ENCODE data around the gene PRR22.
"Not testable (repeated sequence)": the region's sequence is repeated elsewhere in the genome, so short reads cannot be mapped to it uniquely, and the experiment has no call there.

PRR22 gene

GRCh38 chr19:5742051-5742450 is 42.5 kb downstream of the PRR22 start:
- Histone ChIP-seq H3K4me3 (ENCODE audit: low read depth, low read length) (no peak overlapping the region), H3K9me3 (ENCODE audit: severe bottlenecking) (no peaks in the 10 kb centered on the region), H3K27ac (no peak overlapping the region), H3K27me3 (ENCODE audit: insufficient read depth, low read depth, severe bottlenecking) (no peaks in the 10 kb centered on the region), H3K36me3 (no peaks in the 10 kb centered on the region)
- DNase-seq: no peak
- TF ChIP-seq CTCF (IDR thresholded peaks at IDR 0.05; ENCODE audit: low read depth, low read length): no peak

GRCh38 chr19:5738423-5738822 is 46.1 kb downstream of the PRR22 start:
- no peak overlapping the region for H3K4me3 ChIP-seq (ENCODE audit: low read depth, low read length)
- H3K9me3 ChIP-seq (ENCODE audit: severe bottlenecking): no peaks in the 10 kb centered on the region
- H3K27me3 ChIP-seq (ENCODE audit: insufficient read depth, low read depth, severe bottlenecking): no peaks in the 10 kb centered on the region
- no peaks in the 10 kb centered on the region for H3K36me3 ChIP-seq
- TF ChIP-seq CTCF (IDR thresholded peaks at IDR 0.05; ENCODE audit: low read depth, low read length): no peak
- no peak for DNase-seq
- H3K27ac ChIP-seq: no peak overlapping the region

GRCh38 chr19:5733172-5733571 is 51.4 kb downstream of the PRR22 start:
- H3K4me3 ChIP-seq (ENCODE audit: low read depth, low read length); H3K27me3 ChIP-seq (ENCODE audit: insufficient read depth, low read depth, severe bottlenecking); DNase-seq; H3K27ac ChIP-seq; H3K9me3 ChIP-seq (ENCODE audit: severe bottlenecking); H3K36me3 ChIP-seq: not testable (repeated sequence)

All from WERI-Rb-1 (cell line).